ENCODE results near the gene PAIP2. TPM values are rescaled to one million over a fixed set of nuclear protein-coding genes. Genes with fewer than 3 reads are reported as not detected.

The PAIP2 gene
- total and polyA plus RNA-seq, 7 experiments from 2014 or later: 88.8 to 417 (median 119) TPM

DNA sequence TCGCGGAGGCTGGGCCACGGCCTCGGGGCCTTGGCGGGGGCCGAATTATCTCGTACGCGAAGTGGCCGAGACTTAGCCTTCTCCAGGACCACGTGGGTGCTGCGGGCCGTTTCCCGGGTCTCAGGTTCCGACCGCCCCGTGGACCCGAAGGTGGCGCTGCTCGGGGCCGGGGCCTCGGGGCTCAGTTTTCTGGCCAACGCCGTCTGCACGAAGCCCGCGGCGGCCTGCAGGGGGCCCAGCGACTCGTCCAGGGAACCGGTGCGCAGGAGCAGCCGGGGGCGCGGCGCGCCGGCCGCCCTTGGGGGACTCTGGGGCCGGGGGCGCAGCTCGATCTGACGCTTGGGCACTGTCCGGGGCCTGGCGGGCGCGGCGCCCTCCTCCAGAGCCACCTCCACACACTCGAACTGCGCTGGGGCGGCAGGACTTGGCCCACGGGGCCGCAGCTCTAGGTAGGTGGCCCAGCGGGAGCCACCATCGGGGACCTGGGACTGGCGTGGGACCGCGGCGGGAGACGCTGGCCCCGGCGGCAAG lies 52.5 kb downstream of the PAIP2 start:
- H3K4me3 ChIP-seq (ENCODE audit: low read length): peak overlapping the region; percentile 76
- ChIA-PET CTCF (interaction anchor here (0.5 kb wide), 1 partner anchor 52 kb away, joined by 3 read pairs; no protein-coding TSS in a partner anchor), POLR2A (interaction anchor here (1.1 to 1.5 kb wide), 3 partner anchors 9 to 101 kb away, joined by 3 to 4 read pairs (median 3); partner anchors contain the start of genes MATR3, PAIP2 and SPATA24)
- H3K27me3 ChIP-seq (ENCODE audit: control insufficient read depth in 2 of 2, insufficient read depth in 2 of 2, low read length in 2 of 2): no peaks in the 10 kb centered on the region
- no peaks in the 10 kb centered on the region for H3K9me3 ChIP-seq (ENCODE audit: control insufficient read depth in 2 of 3, low read length in 3 of 3)
- H3K27ac ChIP-seq (ENCODE audit: low read depth, low read length): peak overlapping the region; percentile 5
- H3K4me1 Mint-ChIP-seq: peaks cover 12 to 54% (median 23%) of the 10 kb centered on the region in 7 donors
- intact Hi-C loops (cut with micrococcal nuclease): loop anchor here (5.0 to 10.0 kb wide), 3 partner anchors 453 to 929 kb away; partner anchors contain the start of genes CTNNA1 (in 1 of the 2) and EGR1 (in 1 of the 2)
- peak; percentile 50 for ATAC-seq
- H3K9me3 Mint-ChIP-seq: no peaks in the 10 kb centered on the region
- H3K36me3 ChIP-seq (ENCODE audit: control insufficient read depth in 2 of 3, insufficient read depth in 3 of 3, low read length in 3 of 3): peaks cover 0 to 6% (median 0%) of the 10 kb centered on the region in 3 experiments
- peak overlapping the region in 7 of 10 donors; percentile 21 to 97 (median 88) for H3K4me3 Mint-ChIP-seq
- peak in 6 of 9 donors; percentile 17 to 75 (median 42) for DNase-seq
- H3K4me1 ChIP-seq (ENCODE audit: control insufficient read depth in 2 of 2, insufficient read depth in 2 of 2, low read length in 2 of 2): peaks cover 5 to 33% of the 10 kb centered on the region in 2 donors
- no peaks in the 10 kb centered on the region for H3K27me3 Mint-ChIP-seq
- H3K27ac Mint-ChIP-seq: peak overlapping the region in 1 of 9 donors; percentile 97
- peaks cover 2 to 15% (median 2%) of the 10 kb centered on the region in 5 donors for H3K36me3 Mint-ChIP-seq

DNA sequence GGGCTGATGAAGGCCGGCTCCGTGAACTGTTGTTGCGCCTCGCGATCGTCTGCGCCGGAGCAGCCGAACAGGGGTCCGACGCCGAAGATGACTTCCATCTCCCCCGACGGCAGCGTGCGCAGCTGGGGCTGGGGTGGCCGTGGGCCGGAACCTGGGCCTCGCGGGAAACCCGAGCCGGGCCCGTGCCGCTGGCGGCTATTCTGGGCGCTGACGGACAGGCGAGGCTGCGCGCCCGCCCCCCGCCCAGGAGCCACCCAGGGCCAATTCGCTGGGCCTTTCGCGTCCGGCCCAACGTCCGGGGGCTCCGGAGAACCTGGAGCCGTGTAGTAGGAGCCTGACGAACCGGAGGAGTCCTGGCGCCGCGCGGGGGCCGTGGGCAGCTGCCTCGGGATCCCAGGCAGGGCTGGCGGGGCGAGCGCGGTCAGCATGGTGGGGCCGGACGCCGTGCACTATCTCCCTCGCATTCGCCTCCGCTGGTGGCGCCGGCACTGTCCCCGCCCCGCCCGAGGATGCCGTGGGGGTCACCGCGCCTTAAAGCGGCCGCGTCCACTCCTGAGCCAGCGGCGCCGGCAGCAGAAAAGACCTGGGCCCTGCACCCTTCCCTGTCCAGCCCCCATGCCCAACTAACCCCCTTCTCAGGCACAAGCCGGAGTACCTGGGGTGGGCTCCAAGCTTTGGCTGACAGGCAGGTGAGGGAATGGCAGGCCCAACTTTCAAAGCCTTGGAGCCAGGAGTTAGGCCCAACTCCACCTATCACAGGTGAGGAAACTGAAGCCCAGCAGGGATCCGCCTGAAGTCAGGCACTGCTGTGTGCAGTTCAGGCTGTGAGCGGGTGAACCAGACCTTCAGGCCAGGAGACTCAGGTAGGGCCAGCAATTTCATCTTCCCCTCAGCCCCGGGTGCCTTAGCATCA lies 53.3 kb downstream of the PAIP2 start, which contains the start of gene PROB1:
PROB1 (minus strand) TSS at position 451 of the 913 bp plus-strand sequence; CDS start at position 428, 23 bp downstream.
- H3K27me3 ChIP-seq (ENCODE audit: control insufficient read depth in 2 of 2, insufficient read depth in 2 of 2, low read length in 2 of 2): no peaks in the 10 kb centered on the region
- ChIA-PET CTCF (interaction anchor here (0.5 kb wide), 1 partner anchor 53 kb away, joined by 3 read pairs; no protein-coding TSS in a partner anchor), POLR2A (interaction anchor here (0.6 to 1.5 kb wide), 6 partner anchors 9 to 679 kb away, joined by 3 to 4 read pairs (median 3); partner anchors contain the start of genes MATR3, PAIP2 and SPATA24)
- intact Hi-C loops (cut with micrococcal nuclease): loop anchor here (5.0 to 10.0 kb wide), 3 partner anchors 452 to 930 kb away; partner anchors contain the start of genes CTNNA1 (in 1 of the 2) and EGR1 (in 1 of the 2)
- Mint-ChIP-seq H3K27me3 (no peaks in the 10 kb centered on the region), H3K4me1 (peaks cover 8 to 49% (median 21%) of the 10 kb centered on the region in 7 donors), H3K36me3 (peaks cover 4 to 10% (median 5%) of the 10 kb centered on the region in 5 donors), H3K4me3 (peak within 1 kb of the TSS in 9 of 10 donors; percentile 19 to 97 (median 87)), H3K27ac (peak within 1 kb of the TSS in 1 of 9 donors; percentile 97), H3K9me3 (no peaks in the 10 kb centered on the region)
- H3K9me3 ChIP-seq (ENCODE audit: control insufficient read depth in 2 of 3, low read length in 3 of 3): no peaks in the 10 kb centered on the region
- H3K27ac ChIP-seq (ENCODE audit: low read depth, low read length): peak within 1 kb of the TSS; percentile 5
- peaks cover 0 to 6% (median 0%) of the 10 kb centered on the region in 3 experiments for H3K36me3 ChIP-seq (ENCODE audit: control insufficient read depth in 2 of 3, insufficient read depth in 3 of 3, low read length in 3 of 3)
- H3K4me3 ChIP-seq (ENCODE audit: low read length): peak within 1 kb of the TSS; percentile 76
- DNase-seq (no peak), ATAC-seq (no peak)
- H3K4me1 ChIP-seq (ENCODE audit: control insufficient read depth in 2 of 2, insufficient read depth in 2 of 2, low read length in 2 of 2): peaks cover 5 to 26% of the 10 kb centered on the region in 2 donors

DNA sequence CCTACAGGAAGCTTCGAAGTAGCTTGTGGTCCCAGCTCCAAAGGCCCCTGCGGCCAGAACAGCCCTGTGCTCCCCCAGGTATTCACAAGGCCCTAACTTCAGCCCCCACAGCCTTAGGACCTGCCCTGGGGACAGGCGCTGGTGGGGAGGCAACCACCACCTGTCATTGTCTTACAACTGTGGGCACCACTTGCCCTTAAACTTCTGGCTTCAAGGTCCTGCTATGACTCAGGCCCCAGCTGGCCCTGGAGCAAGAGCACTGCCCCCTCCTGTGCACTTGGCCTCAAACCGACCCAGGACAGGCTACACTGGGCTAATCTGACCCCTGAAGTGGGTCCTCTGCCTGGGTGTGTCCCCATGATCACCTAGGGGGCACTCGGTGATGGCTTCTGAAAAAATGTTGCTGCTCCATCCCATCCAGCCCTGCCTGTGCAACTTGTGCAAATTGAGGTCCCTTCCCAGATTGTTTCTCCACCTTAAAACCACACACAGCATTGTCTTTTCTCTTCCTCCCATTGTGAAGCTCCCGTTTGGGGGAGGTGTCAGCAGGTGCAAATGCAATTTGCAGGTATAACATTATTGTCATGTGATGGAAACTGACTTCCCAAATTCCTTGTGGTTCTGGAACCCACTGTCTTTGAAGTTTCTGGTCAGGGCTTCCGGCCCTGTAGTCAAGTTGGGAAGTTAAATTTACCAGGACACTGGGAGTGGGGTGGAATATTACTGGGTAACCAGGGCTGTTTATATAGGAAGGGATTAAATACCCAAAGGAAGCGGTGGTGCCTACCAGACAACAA lies 54.4 kb downstream of the PAIP2 start:
- H3K36me3 ChIP-seq (ENCODE audit: control insufficient read depth in 2 of 3, insufficient read depth in 3 of 3, low read length in 3 of 3): peaks cover 0 to 6% (median 0%) of the 10 kb centered on the region in 3 experiments
- peak overlapping the region in 2 of 9 donors; percentile 57 to 78 for H3K27ac Mint-ChIP-seq
- peak overlapping the region in 5 of 10 donors; percentile 15 to 58 (median 40) for H3K4me3 Mint-ChIP-seq
- DNase-seq (no peak), ATAC-seq (no peak)
- intact Hi-C loops (cut with micrococcal nuclease): loop anchor here in 1 of 2 donors (10.0 kb wide), 1 partner anchor 931 kb away; the partner anchor contains the start of gene EGR1
- no peak overlapping the region for H3K4me3 ChIP-seq (ENCODE audit: low read length)
- peaks cover 8 to 37% (median 18%) of the 10 kb centered on the region in 7 donors for H3K4me1 Mint-ChIP-seq
- no peak overlapping the region for H3K27ac ChIP-seq (ENCODE audit: low read depth, low read length)
- no peaks in the 10 kb centered on the region for H3K9me3 ChIP-seq (ENCODE audit: control insufficient read depth in 2 of 3, low read length in 3 of 3)
- ChIA-PET POLR2A (interaction anchor here (0.6 to 1.2 kb wide), 4 partner anchors 8 to 18 kb away, joined by 3 to 4 read pairs (median 3); partner anchors contain the start of gene SPATA24), CTCF (no interaction called here)
- no peaks in the 10 kb centered on the region for H3K9me3 Mint-ChIP-seq
- no peaks in the 10 kb centered on the region for H3K27me3 ChIP-seq (ENCODE audit: control insufficient read depth in 2 of 2, insufficient read depth in 2 of 2, low read length in 2 of 2)
- H3K4me1 ChIP-seq (ENCODE audit: control insufficient read depth in 2 of 2, insufficient read depth in 2 of 2, low read length in 2 of 2): peaks cover 5 to 15% of the 10 kb centered on the region in 2 donors
- peaks cover 4 to 7% (median 5%) of the 10 kb centered on the region in 5 donors for H3K36me3 Mint-ChIP-seq
- no peaks in the 10 kb centered on the region for H3K27me3 Mint-ChIP-seq

DNA sequence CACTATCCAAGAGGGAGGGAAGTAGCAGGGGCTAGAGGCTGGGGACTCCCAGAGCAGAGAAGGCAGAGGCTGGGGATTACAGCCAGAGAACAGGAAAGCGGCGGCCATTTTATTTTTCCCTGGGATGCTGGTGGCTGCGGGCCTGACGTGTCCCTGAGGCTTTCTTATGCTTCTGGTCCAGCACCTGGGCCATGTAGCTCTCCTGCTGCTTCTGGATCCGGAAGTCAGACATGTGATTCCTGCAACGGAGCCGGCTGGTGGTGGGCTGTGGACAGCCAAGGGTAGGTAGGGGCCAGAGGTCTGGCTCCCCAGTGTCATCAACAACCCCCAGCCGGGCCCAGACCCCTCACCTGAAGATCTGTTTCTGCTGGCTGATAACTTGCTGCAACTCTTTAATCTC lies 55.0 kb downstream of the PAIP2 start:
- no peaks in the 10 kb centered on the region for H3K9me3 ChIP-seq (ENCODE audit: control insufficient read depth in 2 of 3, low read length in 3 of 3)
- no peaks in the 10 kb centered on the region for H3K27me3 Mint-ChIP-seq
- H3K27ac Mint-ChIP-seq: peak overlapping the region in 1 of 9 donors; percentile 57
- peaks cover 2 to 31% (median 12%) of the 10 kb centered on the region in 7 donors for H3K4me1 Mint-ChIP-seq
- no peak for DNase-seq
- H3K36me3 ChIP-seq (ENCODE audit: control insufficient read depth in 2 of 3, insufficient read depth in 3 of 3, low read length in 3 of 3): peaks cover 0 to 6% (median 0%) of the 10 kb centered on the region in 3 experiments
- H3K4me1 ChIP-seq (ENCODE audit: control insufficient read depth in 2 of 2, insufficient read depth in 2 of 2, low read length in 2 of 2): peaks cover 5 to 8% of the 10 kb centered on the region in 2 donors
- H3K9me3 Mint-ChIP-seq: no peaks in the 10 kb centered on the region
- H3K27me3 ChIP-seq (ENCODE audit: control insufficient read depth in 2 of 2, insufficient read depth in 2 of 2, low read length in 2 of 2): no peaks in the 10 kb centered on the region
- H3K4me3 Mint-ChIP-seq: no peak overlapping the region
- no peak for ATAC-seq
- H3K27ac ChIP-seq (ENCODE audit: low read depth, low read length): no peak overlapping the region
- H3K36me3 Mint-ChIP-seq: peaks cover 4 to 9% (median 5%) of the 10 kb centered on the region in 5 donors
- POLR2A ChIA-PET: interaction anchor here (0.6 to 1.2 kb wide), 2 partner anchors 15 to 18 kb away, joined by 3 read pairs; no protein-coding TSS in a partner anchor
- CTCF ChIA-PET: no interaction called here
- intact Hi-C loops (cut with micrococcal nuclease): loop anchor here in 1 of 2 donors (10.0 kb wide), 1 partner anchor 932 kb away; the partner anchor contains the start of gene EGR1
- no peak overlapping the region for H3K4me3 ChIP-seq (ENCODE audit: low read length)

DNA sequence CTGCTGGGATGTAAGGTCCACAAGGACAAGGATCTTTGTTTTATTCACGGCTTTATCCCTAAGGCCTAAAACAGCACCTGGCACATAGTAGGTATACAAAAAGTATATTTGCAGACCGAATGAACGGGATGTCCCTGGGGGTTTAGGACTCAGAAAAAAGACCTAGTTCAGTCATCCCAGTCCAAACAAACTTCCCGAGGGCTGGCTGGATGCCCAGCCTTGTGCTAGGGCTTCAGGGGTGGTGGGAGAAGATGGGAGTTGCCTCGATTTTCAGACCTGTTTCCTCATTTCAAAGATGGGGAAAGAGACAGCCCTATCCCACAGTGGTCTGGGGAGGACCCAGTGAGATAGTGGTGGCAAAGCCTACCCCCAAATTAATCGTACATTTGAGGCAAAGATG lies 56.3 kb downstream of the PAIP2 start:
- no peak overlapping the region for H3K27ac Mint-ChIP-seq
- Histone ChIP-seq H3K4me1 (ENCODE audit: control insufficient read depth in 2 of 2, insufficient read depth in 2 of 2, low read length in 2 of 2) (peaks cover 5 to 6% of the 10 kb centered on the region in 2 donors), H3K9me3 (ENCODE audit: control insufficient read depth in 2 of 3, low read length in 3 of 3) (no peaks in the 10 kb centered on the region), H3K36me3 (ENCODE audit: control insufficient read depth in 2 of 3, insufficient read depth in 3 of 3, low read length in 3 of 3) (peaks cover 0 to 3% (median 0%) of the 10 kb centered on the region in 3 experiments), H3K4me3 (ENCODE audit: low read length) (no peak overlapping the region), H3K27ac (ENCODE audit: low read depth, low read length) (no peak overlapping the region), H3K27me3 (ENCODE audit: control insufficient read depth in 2 of 2, insufficient read depth in 2 of 2, low read length in 2 of 2) (no peaks in the 10 kb centered on the region)
- ChIA-PET CTCF (no interaction called here), POLR2A (interaction anchor here (1.3 kb wide), 1 partner anchor 9 kb away, joined by 3 read pairs; no protein-coding TSS in a partner anchor)
- intact Hi-C loops (cut with micrococcal nuclease): loop anchor here in 1 of 2 donors (10.0 kb wide), 1 partner anchor 933 kb away; the partner anchor contains the start of gene EGR1
- H3K9me3 Mint-ChIP-seq: no peaks in the 10 kb centered on the region
- DNase-seq: no peak
- H3K4me1 Mint-ChIP-seq: peaks cover 2 to 34% (median 10%) of the 10 kb centered on the region in 7 donors
- no peak overlapping the region for H3K4me3 Mint-ChIP-seq
- H3K36me3 Mint-ChIP-seq: peaks cover 4 to 7% (median 5%) of the 10 kb centered on the region in 5 donors
- H3K27me3 Mint-ChIP-seq: no peaks in the 10 kb centered on the region
- ATAC-seq: no peak
